ENCODE measurements around the gene SLC16A11.
"Not testable (repeated sequence)": the region's sequence is repeated elsewhere in the genome, so short reads cannot be mapped to it uniquely, and the experiment has no call there.

The SLC16A11 gene

DNA sequence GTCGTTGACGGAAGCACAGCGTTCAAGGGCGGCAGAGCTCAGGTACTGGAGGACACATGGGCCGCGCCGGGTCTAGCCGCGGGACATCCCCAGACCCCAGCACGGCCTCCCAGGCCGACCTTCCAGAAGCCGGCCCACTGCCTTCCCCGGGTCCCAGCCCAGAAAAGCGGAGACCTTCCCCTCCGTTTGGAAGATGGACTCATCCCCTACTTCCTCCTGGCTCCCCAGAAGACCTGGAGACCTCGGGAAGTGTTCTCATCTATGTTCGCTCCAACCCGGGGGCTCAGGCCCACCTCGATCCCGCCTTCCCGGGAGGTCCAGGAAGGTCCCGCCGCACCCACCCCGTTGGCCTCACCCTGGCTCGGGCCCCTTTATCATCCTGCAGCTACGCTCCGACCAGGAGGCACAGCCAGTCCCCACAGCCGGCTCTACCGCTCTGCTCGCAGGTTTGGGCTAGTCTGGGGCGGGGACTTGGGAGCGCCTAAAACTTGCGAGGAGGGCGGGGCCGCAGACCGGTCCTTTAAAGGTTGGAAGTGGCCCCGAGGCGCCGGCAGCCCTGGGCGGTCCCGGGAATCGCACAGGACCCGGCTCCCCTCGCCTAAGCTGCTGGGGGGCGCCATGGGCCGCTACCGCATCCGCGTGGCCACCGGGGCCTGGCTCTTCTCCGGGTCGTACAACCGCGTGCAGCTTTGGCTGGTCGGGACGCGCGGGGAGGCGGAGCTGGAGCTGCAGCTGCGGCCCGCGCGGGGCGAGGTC, 48.2 kb downstream of the SLC16A11 start, which contains the start of gene ALOX12:
TSS of gene ALOX12 (plus strand) at position 550 of the 756 bp plus-strand sequence. CDS start at position 619, 69 bp downstream.
- H3K9ac ChIP-seq (ENCODE audit: low read depth, low read length), result peak within 1 kb of the TSS; percentile 58; the same call in 1 of the 2 replicates
- H3K4me1 ChIP-seq (ENCODE audit: insufficient read depth, low read length), result no peaks in the 10 kb centered on the region
- H3K36me3 ChIP-seq (ENCODE audit: insufficient read depth, low read length), result peaks cover 3% of the 10 kb centered on the region; the same call in 1 of the 2 replicates
- H3K9me3 ChIP-seq (ENCODE audit: control insufficient read depth, insufficient read depth, low read length), result no peaks in the 10 kb centered on the region

DNA sequence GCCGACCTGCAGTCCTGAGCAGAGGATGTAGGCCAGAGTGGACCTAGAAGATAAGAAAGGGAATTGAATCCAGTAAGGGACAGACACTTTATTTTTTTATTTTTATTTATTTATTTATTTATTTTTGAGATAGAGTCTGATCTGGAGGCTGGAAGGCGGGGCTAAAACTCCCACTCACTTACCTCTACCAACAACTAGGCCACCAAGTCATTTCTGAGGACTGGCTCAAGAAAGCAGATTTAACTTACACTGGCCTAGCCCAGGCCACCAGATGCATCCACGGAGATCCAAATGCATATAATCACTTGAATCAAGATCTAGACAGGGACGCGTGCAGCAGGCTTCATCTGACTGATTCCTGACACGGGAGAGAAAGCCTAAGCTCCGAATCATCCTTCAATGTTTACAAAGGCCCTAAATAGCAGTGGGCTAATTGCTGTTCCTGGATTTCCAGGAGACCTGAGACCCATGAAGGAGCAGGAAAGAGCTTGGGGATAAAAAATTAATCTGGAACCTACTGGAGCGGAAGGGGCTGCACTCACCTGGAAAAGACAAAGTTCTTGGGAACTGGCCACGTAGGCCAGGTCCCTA, 49.1 kb downstream of the SLC16A11 start:
- Histone ChIP-seq H3K9me3 (ENCODE audit: control insufficient read depth, insufficient read depth, low read length) (no peaks in the 10 kb centered on the region), H3K4me1 (ENCODE audit: insufficient read depth, low read length) (no peaks in the 10 kb centered on the region), H3K9ac (ENCODE audit: low read depth, low read length) (peak overlapping the region; percentile 58; the same call in 1 of the 2 replicates)

DNA sequence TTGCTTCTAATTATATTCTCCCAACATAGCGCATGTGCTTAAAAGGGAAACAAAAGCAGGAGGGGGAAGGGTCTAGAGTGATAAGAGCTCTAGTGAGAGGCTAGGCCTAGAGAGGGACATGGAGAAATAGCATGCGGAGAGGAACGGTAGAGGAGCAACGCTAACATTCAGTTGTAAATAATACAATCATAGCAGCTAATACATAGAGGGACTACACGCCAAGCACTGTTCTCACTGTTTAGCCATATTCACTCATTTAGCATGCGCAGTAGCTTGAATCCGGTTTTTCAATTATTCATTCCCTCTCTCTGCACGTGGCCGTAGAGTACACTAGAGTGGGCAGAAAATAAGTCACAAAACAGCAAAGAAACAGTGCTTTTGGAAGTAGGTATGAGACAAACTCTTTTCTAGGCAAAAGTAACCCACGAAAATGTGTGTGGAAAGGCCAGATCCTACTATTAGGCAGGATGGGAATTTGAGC, 49.7 kb downstream of the SLC16A11 start:
- no peak overlapping the region for H3K9ac ChIP-seq (ENCODE audit: low read depth, low read length)
- H3K9me3 ChIP-seq (ENCODE audit: control insufficient read depth, insufficient read depth, low read length), result no peaks in the 10 kb centered on the region
- no peaks in the 10 kb centered on the region for H3K36me3 ChIP-seq (ENCODE audit: insufficient read depth, low read length)
- H3K4me1 ChIP-seq (ENCODE audit: insufficient read depth, low read length), result no peaks in the 10 kb centered on the region

More for the DNA sequence above, 49.1 kb downstream of the SLC16A11 start:
- H3K36me3 ChIP-seq (ENCODE audit: insufficient read depth, low read length), result no peaks in the 10 kb centered on the region

DNA sequence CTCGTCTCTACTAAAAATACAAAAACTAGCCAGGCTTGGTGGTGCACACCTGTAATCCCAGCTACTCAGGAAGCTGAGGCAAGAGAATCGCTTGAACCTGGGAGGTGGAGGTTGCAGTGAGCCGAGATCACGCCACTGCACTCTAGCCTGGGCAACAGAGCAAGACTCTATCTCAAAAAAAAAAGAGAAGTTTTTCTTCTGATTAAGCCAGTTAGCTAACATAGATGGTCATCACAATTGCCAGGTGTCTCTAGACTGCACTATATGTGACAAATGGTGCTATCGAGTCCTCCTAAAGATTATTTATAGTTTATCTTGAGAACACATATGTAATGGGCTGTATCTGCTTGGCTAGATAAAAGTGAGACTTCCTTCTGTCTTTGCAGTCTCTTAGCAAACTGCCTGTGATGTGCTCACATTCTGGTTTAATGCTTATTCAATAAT, 50.3 kb downstream of the SLC16A11 start:
- not testable (repeated sequence) for H3K9me3 ChIP-seq (ENCODE audit: control insufficient read depth, insufficient read depth, low read length); H3K36me3 ChIP-seq (ENCODE audit: insufficient read depth, low read length); H3K4me1 ChIP-seq (ENCODE audit: insufficient read depth, low read length); H3K9ac ChIP-seq (ENCODE audit: low read depth, low read length)

Measured in ES-I3 (cell line).